Measurements from ENCODE around the gene PDS5B.

Gene PDS5B

DNA sequence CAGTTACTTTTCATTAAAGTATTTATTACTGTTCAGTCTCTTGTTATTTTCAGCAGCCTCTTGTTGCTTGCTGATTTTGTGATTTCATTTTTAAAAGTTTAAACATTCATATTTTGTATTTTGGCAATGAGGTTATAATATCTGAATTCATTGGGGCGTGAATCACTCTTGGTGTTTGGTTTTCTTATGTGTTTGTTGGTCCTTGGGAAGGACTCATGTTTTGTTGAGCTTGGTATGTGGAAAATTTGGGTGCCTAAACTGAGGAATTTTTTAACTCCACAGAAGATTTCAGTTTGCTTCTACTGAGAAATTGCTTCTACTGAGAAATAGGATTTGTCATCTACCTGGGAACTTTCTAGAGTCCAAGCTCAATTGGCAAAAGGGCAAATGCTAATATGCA, 38.2 kb downstream of the PDS5B start:
- H3K79me2 ChIP-seq (ENCODE audit: control insufficient read depth, low read length) = peaks cover 100% of the 10 kb centered on the region
- no peak overlapping the region for H3K4me2 ChIP-seq (ENCODE audit: low read length)
- no peaks in the 10 kb centered on the region for H3K4me1 ChIP-seq (ENCODE audit: control insufficient read depth, low read length)
- TF ChIP-seq, protein P1, sequence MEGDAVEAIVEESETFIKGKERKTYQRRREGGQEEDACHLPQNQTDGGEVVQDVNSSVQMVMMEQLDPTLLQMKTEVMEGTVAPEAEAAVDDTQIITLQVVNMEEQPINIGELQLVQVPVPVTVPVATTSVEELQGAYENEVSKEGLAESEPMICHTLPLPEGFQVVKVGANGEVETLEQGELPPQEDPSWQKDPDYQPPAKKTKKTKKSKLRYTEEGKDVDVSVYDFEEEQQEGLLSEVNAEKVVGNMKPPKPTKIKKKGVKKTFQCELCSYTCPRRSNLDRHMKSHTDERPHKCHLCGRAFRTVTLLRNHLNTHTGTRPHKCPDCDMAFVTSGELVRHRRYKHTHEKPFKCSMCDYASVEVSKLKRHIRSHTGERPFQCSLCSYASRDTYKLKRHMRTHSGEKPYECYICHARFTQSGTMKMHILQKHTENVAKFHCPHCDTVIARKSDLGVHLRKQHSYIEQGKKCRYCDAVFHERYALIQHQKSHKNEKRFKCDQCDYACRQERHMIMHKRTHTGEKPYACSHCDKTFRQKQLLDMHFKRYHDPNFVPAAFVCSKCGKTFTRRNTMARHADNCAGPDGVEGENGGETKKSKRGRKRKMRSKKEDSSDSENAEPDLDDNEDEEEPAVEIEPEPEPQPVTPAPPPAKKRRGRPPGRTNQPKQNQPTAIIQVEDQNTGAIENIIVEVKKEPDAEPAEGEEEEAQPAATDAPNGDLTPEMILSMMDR (IDR thresholded peaks at IDR 0.05; ENCODE audit: low read depth, low read length, poor library complexity, severe bottlenecking) = no peak
- no peak for TF ChIP-seq EZH2phosphoT487 (IDR thresholded peaks at IDR 0.05; ENCODE audit: borderline replicate concordance, low read length)
- H3K9me3 ChIP-seq (ENCODE audit: control insufficient read depth, insufficient read depth, low read length) = peaks cover 19% of the 10 kb centered on the region
- H4K20me1 ChIP-seq (ENCODE audit: control insufficient read depth, insufficient read depth, low read depth, low read length) = no peaks in the 10 kb centered on the region; the same call in none of the 2 replicates
- H3K36me3 ChIP-seq (ENCODE audit: control insufficient read depth, low read length) = peaks cover 7% of the 10 kb centered on the region
- H3F3A ChIP-seq (ENCODE audit: control insufficient read depth, insufficient read depth) = peaks cover 2% of the 10 kb centered on the region; the same call in 1 of the 2 replicates
- H3K27ac ChIP-seq (ENCODE audit: low read depth, low read length) = no peak overlapping the region
- no peak overlapping the region for H3K4me3 ChIP-seq (ENCODE audit: low read length)
- no peaks in the 10 kb centered on the region for H3K9me2 ChIP-seq (replicated peaks; ENCODE audit: control insufficient read depth, low read length)
- H3K27me3 ChIP-seq (ENCODE audit: control insufficient read depth, low read length) = no peaks in the 10 kb centered on the region

DNA sequence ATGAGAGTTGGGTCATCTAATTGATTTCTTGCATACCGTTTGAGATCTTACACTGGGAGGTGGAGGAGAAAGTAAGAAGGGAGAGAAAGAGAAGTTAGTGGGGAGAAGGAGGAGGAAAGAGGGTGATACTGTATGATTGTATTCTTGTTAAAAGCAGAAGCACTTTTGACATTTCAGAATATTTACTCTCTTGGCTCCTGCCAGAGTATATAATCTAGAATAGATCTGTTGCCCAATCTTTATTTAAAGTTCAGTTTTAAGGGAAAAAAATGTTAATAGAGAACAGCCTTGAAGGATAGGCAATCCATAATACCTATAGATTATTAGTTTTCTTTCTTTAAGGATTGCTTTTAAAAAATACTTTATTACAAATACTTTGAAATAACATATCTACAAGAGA, 41.5 kb downstream of the PDS5B start:
- Histone ChIP-seq H3K27ac (ENCODE audit: low read depth, low read length) (no peak overlapping the region), H3K4me1 (ENCODE audit: control insufficient read depth, low read length) (peaks cover 7% of the 10 kb centered on the region), H3K79me2 (ENCODE audit: control insufficient read depth, low read length) (peaks cover 99% of the 10 kb centered on the region), H3F3A (ENCODE audit: control insufficient read depth, insufficient read depth) (peaks cover 2% of the 10 kb centered on the region; the same call in 1 of the 2 replicates), H3K9me3 (ENCODE audit: control insufficient read depth, insufficient read depth, low read length) (peaks cover 6% of the 10 kb centered on the region), H4K20me1 (ENCODE audit: control insufficient read depth, insufficient read depth, low read depth, low read length) (peaks cover 7% of the 10 kb centered on the region), H3K36me3 (ENCODE audit: control insufficient read depth, low read length) (peaks cover 10% of the 10 kb centered on the region), H3K27me3 (ENCODE audit: control insufficient read depth, low read length) (no peaks in the 10 kb centered on the region), H3K4me2 (ENCODE audit: low read length) (no peak overlapping the region), H3K9me2 (replicated peaks; ENCODE audit: control insufficient read depth, low read length) (no peaks in the 10 kb centered on the region), H3K4me3 (ENCODE audit: low read length) (no peak overlapping the region)
- TF ChIP-seq, protein P1 (IDR thresholded peaks at IDR 0.05; ENCODE audit: low read depth, low read length, poor library complexity, severe bottlenecking) = no peak
- no peak for TF ChIP-seq EZH2phosphoT487 (IDR thresholded peaks at IDR 0.05; ENCODE audit: borderline replicate concordance, low read length)

DNA sequence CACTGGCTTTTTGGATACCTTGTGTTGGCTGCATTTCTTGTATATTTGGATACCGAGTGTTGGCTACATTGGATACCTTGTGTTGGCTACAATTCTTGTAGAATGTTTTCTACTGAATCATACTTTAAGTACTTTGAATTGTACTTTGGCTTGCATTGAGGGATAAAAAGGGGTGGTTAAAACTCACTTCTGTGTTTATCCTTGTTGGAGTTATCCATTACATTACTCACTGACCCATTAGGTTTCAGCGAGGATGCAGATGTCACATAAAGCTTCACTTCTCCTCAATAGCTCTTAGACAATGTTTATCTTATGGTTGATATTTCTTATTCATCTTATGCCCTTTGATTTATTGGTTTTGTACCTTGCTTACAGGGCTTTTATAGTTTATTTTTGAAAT, 43.1 kb downstream of the PDS5B start:
- Histone ChIP-seq H3F3A (ENCODE audit: control insufficient read depth, insufficient read depth) (peaks cover 3% of the 10 kb centered on the region; the same call in 1 of the 2 replicates), H3K4me3 (ENCODE audit: low read length) (no peak overlapping the region), H3K9me2 (replicated peaks; ENCODE audit: control insufficient read depth, low read length) (no peaks in the 10 kb centered on the region), H3K36me3 (ENCODE audit: control insufficient read depth, low read length) (peaks cover 10% of the 10 kb centered on the region), H3K9me3 (ENCODE audit: control insufficient read depth, insufficient read depth, low read length) (no peaks in the 10 kb centered on the region), H3K4me2 (ENCODE audit: low read length) (no peak overlapping the region), H3K27me3 (ENCODE audit: control insufficient read depth, low read length) (no peaks in the 10 kb centered on the region), H3K79me2 (ENCODE audit: control insufficient read depth, low read length) (peaks cover 98% of the 10 kb centered on the region), H4K20me1 (ENCODE audit: control insufficient read depth, insufficient read depth, low read depth, low read length) (peaks cover 7% of the 10 kb centered on the region), H3K4me1 (ENCODE audit: control insufficient read depth, low read length) (peaks cover 18% of the 10 kb centered on the region), H3K27ac (ENCODE audit: low read depth, low read length) (no peak overlapping the region)
- TF ChIP-seq, protein P1 (IDR thresholded peaks at IDR 0.05; ENCODE audit: low read depth, low read length, poor library complexity, severe bottlenecking) = no peak
- TF ChIP-seq EZH2phosphoT487 (IDR thresholded peaks at IDR 0.05; ENCODE audit: borderline replicate concordance, low read length) = no peak

All from DOHH2 (cell line).